Measurements from ENCODE around the gene GAGE12H.
"Not testable (repeated sequence)": the region's sequence is repeated elsewhere in the genome, so short reads cannot be mapped to it uniquely, and the experiment has no call there.

GAGE12H gene

GRCh38 chrX:49579649-49580048 is at the start of gene GAGE12H:
GAGE12H (plus strand) TSS chrX:49579949; CDS start chrX:49581104, 1,155 bp downstream.
- DNase-seq = not testable (repeated sequence)

DNA sequence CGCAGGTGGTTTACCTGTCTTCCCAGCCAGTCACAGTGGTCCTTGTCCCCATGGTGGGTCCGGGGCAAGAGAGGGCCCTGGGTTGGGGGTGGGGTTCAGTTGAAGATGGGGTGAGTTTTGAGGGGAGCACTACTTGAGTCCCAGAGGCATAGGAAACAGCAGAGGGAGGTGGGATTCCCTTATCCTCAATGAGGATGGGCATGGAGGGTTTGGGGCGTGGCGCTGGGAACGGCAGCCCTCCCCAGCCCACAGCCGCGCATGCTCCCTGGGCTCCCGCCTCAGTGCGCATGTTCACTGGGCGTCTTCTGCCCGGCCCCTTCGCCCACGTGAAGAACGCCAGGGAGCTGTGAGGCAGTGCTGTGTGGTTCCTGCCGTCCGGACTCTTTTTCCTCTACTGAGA is 47.9 kb upstream of the GAGE12H start, which contains the start of gene GAGE12C:
Gene GAGE12C, plus strand, starts transcription at position 301 of the 400 bp plus-strand sequence. CDS start 1,155 bp downstream, outside the sequence.
- DNase-seq = not testable (repeated sequence)

DNA sequence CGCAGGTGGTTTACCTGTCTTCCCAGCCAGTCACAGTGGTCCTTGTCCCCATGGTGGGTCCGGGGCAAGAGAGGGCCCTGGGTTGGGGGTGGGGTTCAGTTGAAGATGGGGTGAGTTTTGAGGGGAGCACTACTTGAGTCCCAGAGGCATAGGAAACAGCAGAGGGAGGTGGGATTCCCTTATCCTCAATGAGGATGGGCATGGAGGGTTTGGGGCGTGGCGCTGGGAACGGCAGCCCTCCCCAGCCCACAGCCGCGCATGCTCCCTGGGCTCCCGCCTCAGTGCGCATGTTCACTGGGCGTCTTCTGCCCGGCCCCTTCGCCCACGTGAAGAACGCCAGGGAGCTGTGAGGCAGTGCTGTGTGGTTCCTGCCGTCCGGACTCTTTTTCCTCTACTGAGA is 38.3 kb upstream of the GAGE12H start, which contains the start of gene GAGE12D:
Gene GAGE12D, plus strand, starts transcription at position 301 of the 400 bp plus-strand sequence. CDS start 1,155 bp downstream, outside the sequence.
- not testable (repeated sequence) for DNase-seq

GRCh38 chrX:49550989-49551388 is 28.8 kb upstream of the GAGE12H start, which contains the start of gene GAGE12E:
GAGE12E (plus strand) TSS chrX:49551289; CDS start chrX:49552444, 1,155 bp downstream.
- DNase-seq = not testable (repeated sequence)

GRCh38 chrX:49560542-49560941 is 19.2 kb upstream of the GAGE12H start, which contains the start of gene GAGE12F:
GAGE12F (plus strand) TSS chrX:49560842; CDS start chrX:49561997, 1,155 bp downstream.
- not testable (repeated sequence) for DNase-seq

- not testable (repeated sequence) for DNase-seq
Observed at GRCh38 chrX:49568728-49569127, 11.0 kb upstream of the GAGE12H start.

DNA sequence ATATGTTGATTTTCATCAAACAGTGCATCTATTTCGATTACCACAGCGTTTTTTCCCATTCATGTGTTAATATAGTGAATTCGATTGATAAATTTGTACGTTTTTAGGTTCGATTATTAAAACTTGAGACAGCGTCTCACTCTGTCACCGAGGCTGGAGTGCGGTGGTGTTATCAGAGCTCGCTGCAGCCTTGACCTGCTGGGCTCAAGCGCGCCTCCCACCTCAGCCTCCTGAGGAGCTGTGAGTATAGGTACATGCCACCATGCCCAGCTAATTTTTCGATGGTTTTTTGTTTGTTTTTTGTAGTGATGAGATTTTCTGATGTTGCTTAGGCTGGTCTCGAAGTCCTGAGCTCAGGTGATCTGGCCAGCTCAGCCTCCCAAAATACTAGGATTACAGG is 10.6 kb upstream of the GAGE12H start:
- not testable (repeated sequence) for DNase-seq

DNA sequence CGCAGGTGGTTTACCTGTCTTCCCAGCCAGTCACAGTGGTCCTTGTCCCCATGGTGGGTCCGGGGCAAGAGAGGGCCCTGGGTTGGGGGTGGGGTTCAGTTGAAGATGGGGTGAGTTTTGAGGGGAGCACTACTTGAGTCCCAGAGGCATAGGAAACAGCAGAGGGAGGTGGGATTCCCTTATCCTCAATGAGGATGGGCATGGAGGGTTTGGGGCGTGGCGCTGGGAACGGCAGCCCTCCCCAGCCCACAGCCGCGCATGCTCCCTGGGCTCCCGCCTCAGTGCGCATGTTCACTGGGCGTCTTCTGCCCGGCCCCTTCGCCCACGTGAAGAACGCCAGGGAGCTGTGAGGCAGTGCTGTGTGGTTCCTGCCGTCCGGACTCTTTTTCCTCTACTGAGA is 9.6 kb upstream of the GAGE12H start, which contains the start of gene GAGE12G:
Gene GAGE12G, plus strand, starts transcription at position 301 of the 400 bp plus-strand sequence. CDS start 1,155 bp downstream, outside the sequence.
- DNase-seq = not testable (repeated sequence)

DNA sequence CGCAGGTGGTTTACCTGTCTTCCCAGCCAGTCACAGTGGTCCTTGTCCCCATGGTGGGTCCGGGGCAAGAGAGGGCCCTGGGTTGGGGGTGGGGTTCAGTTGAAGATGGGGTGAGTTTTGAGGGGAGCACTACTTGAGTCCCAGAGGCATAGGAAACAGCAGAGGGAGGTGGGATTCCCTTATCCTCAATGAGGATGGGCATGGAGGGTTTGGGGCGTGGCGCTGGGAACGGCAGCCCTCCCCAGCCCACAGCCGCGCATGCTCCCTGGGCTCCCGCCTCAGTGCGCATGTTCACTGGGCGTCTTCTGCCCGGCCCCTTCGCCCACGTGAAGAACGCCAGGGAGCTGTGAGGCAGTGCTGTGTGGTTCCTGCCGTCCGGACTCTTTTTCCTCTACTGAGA is 9.4 kb downstream of the GAGE12H start, which contains the start of gene GAGE2A:
Gene GAGE2A, plus strand, starts transcription at position 301 of the 400 bp plus-strand sequence. CDS start 1,155 bp downstream, outside the sequence.
- not testable (repeated sequence) for DNase-seq

DNA sequence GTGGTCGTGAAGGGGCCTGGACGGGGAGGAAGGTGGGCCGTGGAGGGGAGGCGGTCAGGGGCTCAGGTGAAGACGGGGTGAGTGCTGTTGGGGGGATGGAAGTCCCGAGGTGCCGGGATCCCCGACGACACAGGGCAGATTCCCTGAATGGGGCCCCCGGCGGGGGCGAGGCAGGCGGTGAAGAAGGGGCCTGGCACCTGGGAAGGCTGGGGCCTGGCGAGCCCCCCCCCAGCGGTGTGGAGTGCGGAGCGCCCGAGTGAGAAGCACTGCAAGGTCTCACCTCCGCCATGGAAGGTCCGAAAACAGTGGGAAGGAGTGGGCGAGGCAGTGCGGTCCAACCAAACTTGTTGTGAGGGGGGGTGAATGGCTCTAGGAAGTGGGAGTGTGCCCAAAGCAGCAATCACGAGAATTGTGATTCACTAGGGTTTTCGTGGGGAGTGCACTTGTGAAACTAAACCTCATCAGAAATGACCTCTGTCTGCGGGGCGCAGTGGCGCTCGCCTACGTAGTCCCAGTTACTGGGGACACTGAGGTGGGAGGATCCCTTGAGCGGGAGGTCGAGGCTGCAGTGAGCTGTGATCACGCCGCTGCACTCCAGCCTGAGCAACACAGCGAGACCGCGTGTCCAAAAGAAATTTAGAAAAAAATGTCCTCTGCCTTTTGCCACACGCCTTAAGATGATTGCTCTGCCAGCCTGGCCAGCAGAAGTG is 10.2 kb downstream of the GAGE12H start:
- DNase-seq = not testable (repeated sequence)

DNA sequence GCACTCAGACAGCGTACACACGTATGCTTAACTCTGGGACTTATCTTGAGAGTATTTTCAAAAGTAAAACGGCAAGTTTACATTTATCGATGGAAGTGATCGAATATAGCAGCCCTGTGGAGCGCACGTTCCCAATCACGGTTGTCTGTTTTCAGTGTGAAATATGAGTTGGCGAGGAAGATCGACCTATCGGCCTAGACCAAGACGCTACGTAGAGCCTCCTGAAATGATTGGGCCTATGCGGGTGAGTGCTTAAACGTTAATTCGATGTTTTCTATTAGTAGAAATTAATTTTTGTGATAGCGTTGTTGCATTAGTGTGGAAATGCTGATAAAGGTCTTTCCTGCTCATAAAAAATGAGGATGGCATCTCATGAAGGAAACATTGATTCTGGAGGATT is 10.7 kb downstream of the GAGE12H start:
- not testable (repeated sequence) for DNase-seq

- not testable (repeated sequence) for DNase-seq
Observed at GRCh38 chrX:49598720-49599119, 19.0 kb downstream of the GAGE12H start, which contains the start of gene GAGE1. GAGE1 (plus strand) TSS chrX:49599020; CDS start chrX:49600175, 1,155 bp downstream.

- DNase-seq = no peak
Observed at GRCh38 chrX:49610718-49611310, 31.1 kb downstream of the GAGE12H start.

GRCh38 chrX:49618574-49618973 is 38.8 kb downstream of the GAGE12H start:
- DNase-seq = no peak

DNA sequence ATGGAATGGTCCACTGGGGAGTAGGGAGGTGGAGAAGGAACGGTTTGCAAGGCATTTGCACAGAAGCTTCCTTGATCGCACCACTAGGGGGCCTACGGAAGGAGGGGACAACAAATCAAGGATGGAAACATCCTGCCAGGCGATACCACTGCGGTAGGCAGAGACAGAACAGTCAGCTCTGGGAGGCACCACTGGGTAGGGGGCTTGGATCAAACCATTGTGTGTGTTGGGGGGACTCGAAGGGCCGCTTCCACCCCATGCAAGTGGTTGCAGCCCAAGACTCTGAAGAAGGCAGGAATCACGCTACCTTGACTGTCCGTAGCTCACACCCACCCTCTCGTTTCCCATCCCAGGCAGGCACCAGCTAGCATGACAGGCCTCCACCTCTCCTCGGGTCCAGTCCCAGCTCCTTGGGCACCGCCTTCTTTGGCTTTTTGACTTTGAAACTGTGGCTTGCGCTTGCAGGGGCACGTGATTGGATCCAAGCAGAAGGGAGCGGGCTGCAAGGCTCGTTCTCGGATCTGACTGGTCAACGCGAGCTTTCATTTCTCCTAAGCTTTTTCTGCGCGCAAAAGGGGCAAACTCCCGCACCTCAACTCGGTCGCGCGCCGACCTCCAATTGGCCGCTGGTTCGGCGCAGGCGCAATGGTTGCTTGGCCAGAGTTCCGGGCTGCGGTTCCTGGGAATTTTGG is 47.5 kb downstream of the GAGE12H start:
- DNase-seq = no peak

All from NCI-H1436 (cell line).